Hair follicular keratinocyte (primary cell): Measurements from ENCODE around the gene IL10. TPM values are rescaled to one million over a fixed set of nuclear protein-coding genes. Genes with fewer than 3 reads are reported as not detected.

Experiments
- total RNA-seq: library from RNA; depleted of rRNA; stranded (reverse); fragments of >200 nt; gene quantifications from 2 replicates; pipeline ENCODE4 v1.2.3, GENCODE V29; 2015

The IL10 gene
- not detected in 2 replicates for total RNA-seq

GRCh38 chr1:206772243-206772937, at the start of gene IL10:
IL10 (minus strand) TSS chr1:206772494; CDS start chr1:206772435, 59 bp downstream.

GRCh38 chr1:206770531-206771337, 1.6 kb downstream of the IL10 start, which contains the start of gene IL19:
IL19 (plus strand) TSS chr1:206770773; CDS start chr1:206836663, 65,890 bp downstream.

Other genes with a start within 250 kb of the IL10 start
- gene EIF2D, start 160.0 kb downstream of the IL10 start, total RNA-seq: 50.8 and 57.9 TPM in 2 replicates
- gene DYRK3, start 137.0 kb downstream of the IL10 start, total RNA-seq: 27.1 and 27.3 TPM in 2 replicates
- gene MAPKAPK2, start 87.6 kb downstream of the IL10 start, total RNA-seq: 45.4 and 48.1 TPM in 2 replicates
- gene IL19, start 1.7 kb downstream of the IL10 start, total RNA-seq: not detected in 2 replicates
- gene IL20, start 93.1 kb upstream of the IL10 start, total RNA-seq: 5.0 and 13.7 TPM in 2 replicates
- 12.4 and 14.1 TPM in 2 replicates for gene IL24, start 124.9 kb upstream of the IL10 start, total RNA-seq
- gene FCMR, start 149.4 kb upstream of the IL10 start, total RNA-seq: 3.3 and 4.8 TPM in 2 replicates
- gene PIGR, start 174.0 kb upstream of the IL10 start, total RNA-seq: not detected in 2 replicates
- gene FCAMR, start 198.0 kb upstream of the IL10 start, total RNA-seq: not detected in 2 replicates